HepG2 (cell line): ENCODE results near the gene SPON1. TPM values are rescaled to one million over a fixed set of nuclear protein-coding genes. Genes with fewer than 3 reads are reported as not detected.

Experiments
- CCDC6 ChIP-seq: sonication (generic); formaldehyde crosslinking; IDR thresholded peaks from 2 replicates; pipeline ENCODE4 v1.8.1; 2022; ENCODE audit warnings: mild to moderate bottlenecking, missing genetic modification reagents, moderate library complexity
- FOSL1 ChIP-seq: sonication (generic); formaldehyde crosslinking; IDR thresholded peaks from 2 replicates; pipeline ENCODE4 v1.9.0; 2021; ENCODE audit warnings: missing genetic modification reagents, borderline replicate concordance
- GZF1 ChIP-seq: sonication (generic); formaldehyde crosslinking; IDR thresholded peaks from 2 replicates; pipeline ENCODE4 v1.5.1; 2020; ENCODE audit warnings: mild to moderate bottlenecking, missing genetic modification reagents
- HMG20A ChIP-seq: IDR thresholded peaks from 2 replicates; pipeline ENCODE4 v1.6.1; 2016; ENCODE audit warnings: borderline replicate concordance
- HNF4G ChIP-seq, 2 experiments: sonication (generic) in 1 of 2; formaldehyde crosslinking in 1 of 2; IDR thresholded peaks; 2 replicates each; pipeline versions ENCODE4 v1.4.0 to v1.6.1; 2011 to 2020; ENCODE audit warnings: borderline replicate concordance in 2 of 2, low read depth in 2 of 2, mild to moderate bottlenecking in 2 of 2, low read length in 1 of 2, missing genetic modification reagents in 1 of 2, moderate library complexity in 1 of 2
- NCOR1 ChIP-seq: fragments of 200-600 bp; sonication (generic); IDR thresholded peaks from 2 replicates; pipeline ENCODE4 v1.7.0; 2017; ENCODE audit warnings: antibody characterized with exemption, low read length, borderline replicate concordance
- NR2F2 ChIP-seq: IDR thresholded peaks from 2 replicates; pipeline ENCODE4 v1.6.1; 2012; ENCODE audit warnings: low read depth, inconsistent platforms, borderline replicate concordance
- PLRG1 ChIP-seq: fragments of 450-650 bp; conservative IDR thresholded peaks from 2 replicates; pipeline ENCODE4 v1.6.1; 2016
- RARG ChIP-seq: sonication (generic); formaldehyde crosslinking; IDR thresholded peaks from 2 replicates; pipeline ENCODE4 v1.4.0; 2020; ENCODE audit warnings: low read depth, mild to moderate bottlenecking, missing genetic modification reagents
- SALL1 ChIP-seq: sonication (generic); formaldehyde crosslinking; IDR thresholded peaks from 2 replicates; pipeline ENCODE4 v1.8.0; 2022; ENCODE audit warnings: mild to moderate bottlenecking, missing genetic modification reagents
- SMC3 ChIP-seq: IDR thresholded peaks from 2 replicates; pipeline ENCODE4 v1.6.1; 2011; ENCODE audit warnings: low read length, improper control_type of control experiment
- SNAPC2 ChIP-seq: sonication (generic); formaldehyde crosslinking; IDR thresholded peaks from 2 replicates; pipeline ENCODE4 v1.8.1; 2022; ENCODE audit warnings: mild to moderate bottlenecking, missing genetic modification reagents
- ZFP1 ChIP-seq: IDR thresholded peaks from 2 replicates; pipeline ENCODE4 v1.6.1; 2016
- ZNF597 ChIP-seq: sonication (generic); formaldehyde crosslinking; IDR thresholded peaks from 2 replicates; pipeline ENCODE4 v1.5.0; 2020; ENCODE audit warnings: missing genetic modification reagents
- ZNF761 ChIP-seq: sonication (generic); formaldehyde crosslinking; conservative IDR thresholded peaks from 2 replicates; pipeline ENCODE4 v1.4.0; 2020; ENCODE audit warnings: mild to moderate bottlenecking, missing genetic modification reagents
- polyA plus RNA-seq, 8 experiments: library from polyadenylated mRNA; depleted of rRNA in 3 of 8; stranded (reverse) in 7 of 8; unstranded in 1 of 8; fragments of >200 nt; fragmentation: Illumina TruSeq in 4 of 8; extraction: Trizol in 4 of 8; gene quantifications; 2 replicates each; pipeline versions ENCODE4 v1.2.1 to v1.2.3, GENCODE V29; 2011 to 2016; ENCODE audit warnings: low read depth in 4 of 8, missing spikeins in 1 of 8, mixed read lengths in 1 of 8; ENCODE audit not compliant: insufficient read depth in 1 of 8
- total RNA-seq, 5 experiments: library from RNA; depleted of rRNA; stranded (reverse); fragments of >200 nt; fragmentation: Illumina TruSeq; extraction: Trizol; gene quantifications; 2 replicates each; pipeline ENCODE4 v1.2.3, GENCODE V29; 2016; ENCODE audit warnings: low read depth in 1 of 5
- TF ChIP-seq, protein P1 (sequence below): IDR thresholded peaks from 2 replicates; pipeline ENCODE4 v1.6.1; 2016; ENCODE audit warnings: missing genetic modification reagents, missing compliant biosample characterization
- TF ChIP-seq, protein P2 (sequence below): sonication (generic); formaldehyde crosslinking; IDR thresholded peaks from 2 replicates; pipeline ENCODE4 v1.4.0; 2020; ENCODE audit warnings: low read depth, mild to moderate bottlenecking, missing genetic modification reagents
- TF ChIP-seq, protein P3 (sequence below): sonication (generic); formaldehyde crosslinking; IDR thresholded peaks from 2 replicates; pipeline ENCODE4 v1.4.0; 2020; ENCODE audit warnings: missing genetic modification reagents
- TF ChIP-seq, protein P4 (sequence below): sonication (generic); formaldehyde crosslinking; IDR thresholded peaks from 2 replicates; pipeline ENCODE4 v1.9.0; 2021; ENCODE audit warnings: missing genetic modification reagents, borderline replicate concordance
- TF ChIP-seq, protein P5 (sequence below): sonication (generic); formaldehyde crosslinking; IDR thresholded peaks from 2 replicates; pipeline ENCODE4 v1.4.0; 2020; ENCODE audit warnings: missing genetic modification reagents, mild to moderate bottlenecking, borderline replicate concordance

Gene SPON1
- total and polyA plus RNA-seq, 2 of the 13 experiments (the other 11 are each of a cell fraction or from before 2014, with no cell fraction given), result not detected

DNA sequence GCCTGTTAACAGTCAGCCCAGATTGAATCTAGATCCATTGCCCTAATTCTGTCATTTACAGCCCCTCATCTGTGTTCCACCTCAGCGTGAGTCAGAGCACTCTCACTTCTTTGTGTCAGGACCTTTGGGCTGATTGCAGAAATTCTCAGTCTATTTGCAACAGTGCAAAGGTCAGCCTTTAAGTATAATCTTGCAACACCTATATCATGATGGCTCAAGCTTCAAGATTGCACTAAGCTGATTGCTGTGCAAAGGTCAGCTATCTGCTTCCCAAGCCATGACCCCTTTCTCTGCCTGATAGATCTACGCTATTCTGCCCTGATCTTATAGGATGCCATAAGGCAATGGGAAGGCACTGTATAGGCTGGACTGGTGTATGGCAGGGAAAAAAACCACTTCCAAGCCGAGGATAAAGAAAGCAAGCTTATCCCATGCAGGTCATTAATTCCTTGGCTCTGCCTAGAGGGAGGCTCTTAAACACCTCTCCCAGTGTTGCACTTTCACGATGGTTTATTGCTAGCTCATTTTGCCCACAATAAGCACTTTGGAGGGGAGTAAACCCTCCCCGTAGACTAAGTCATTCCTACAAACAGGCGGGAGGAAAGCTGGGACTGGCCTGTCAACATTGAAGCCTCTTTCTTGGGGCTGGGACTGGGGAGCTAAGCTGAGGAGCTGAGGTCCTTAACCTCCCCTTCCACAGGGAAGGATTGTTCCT, 295.9 kb downstream of the SPON1 start (continued):
- TF ChIP-seq, protein P1, sequence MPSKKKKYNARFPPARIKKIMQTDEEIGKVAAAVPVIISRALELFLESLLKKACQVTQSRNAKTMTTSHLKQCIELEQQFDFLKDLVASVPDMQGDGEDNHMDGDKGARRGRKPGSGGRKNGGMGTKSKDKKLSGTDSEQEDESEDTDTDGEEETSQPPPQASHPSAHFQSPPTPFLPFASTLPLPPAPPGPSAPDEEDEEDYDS, result no peak
- TF ChIP-seq SNAPC2, result no peak
- no peak for TF ChIP-seq ZFP1
- TF ChIP-seq ZNF597 (CRISPR knock-in tag), result no peak
- 0 out of 2 replicates have a peak, but pooled peaks have one; percentile 12 for TF ChIP-seq SMC3
- TF ChIP-seq GZF1, result no peak
- TF ChIP-seq ZNF761 (CRISPR knock-in tag), result no peak
- TF ChIP-seq PLRG1, result no peak
- TF ChIP-seq, protein P2, sequence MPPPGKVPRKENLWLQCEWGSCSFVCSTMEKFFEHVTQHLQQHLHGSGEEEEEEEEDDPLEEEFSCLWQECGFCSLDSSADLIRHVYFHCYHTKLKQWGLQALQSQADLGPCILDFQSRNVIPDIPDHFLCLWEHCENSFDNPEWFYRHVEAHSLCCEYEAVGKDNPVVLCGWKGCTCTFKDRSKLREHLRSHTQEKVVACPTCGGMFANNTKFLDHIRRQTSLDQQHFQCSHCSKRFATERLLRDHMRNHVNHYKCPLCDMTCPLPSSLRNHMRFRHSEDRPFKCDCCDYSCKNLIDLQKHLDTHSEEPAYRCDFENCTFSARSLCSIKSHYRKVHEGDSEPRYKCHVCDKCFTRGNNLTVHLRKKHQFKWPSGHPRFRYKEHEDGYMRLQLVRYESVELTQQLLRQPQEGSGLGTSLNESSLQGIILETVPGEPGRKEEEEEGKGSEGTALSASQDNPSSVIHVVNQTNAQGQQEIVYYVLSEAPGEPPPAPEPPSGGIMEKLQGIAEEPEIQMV (CRISPR knock-in tag), result no peak
- TF ChIP-seq, protein P3, sequence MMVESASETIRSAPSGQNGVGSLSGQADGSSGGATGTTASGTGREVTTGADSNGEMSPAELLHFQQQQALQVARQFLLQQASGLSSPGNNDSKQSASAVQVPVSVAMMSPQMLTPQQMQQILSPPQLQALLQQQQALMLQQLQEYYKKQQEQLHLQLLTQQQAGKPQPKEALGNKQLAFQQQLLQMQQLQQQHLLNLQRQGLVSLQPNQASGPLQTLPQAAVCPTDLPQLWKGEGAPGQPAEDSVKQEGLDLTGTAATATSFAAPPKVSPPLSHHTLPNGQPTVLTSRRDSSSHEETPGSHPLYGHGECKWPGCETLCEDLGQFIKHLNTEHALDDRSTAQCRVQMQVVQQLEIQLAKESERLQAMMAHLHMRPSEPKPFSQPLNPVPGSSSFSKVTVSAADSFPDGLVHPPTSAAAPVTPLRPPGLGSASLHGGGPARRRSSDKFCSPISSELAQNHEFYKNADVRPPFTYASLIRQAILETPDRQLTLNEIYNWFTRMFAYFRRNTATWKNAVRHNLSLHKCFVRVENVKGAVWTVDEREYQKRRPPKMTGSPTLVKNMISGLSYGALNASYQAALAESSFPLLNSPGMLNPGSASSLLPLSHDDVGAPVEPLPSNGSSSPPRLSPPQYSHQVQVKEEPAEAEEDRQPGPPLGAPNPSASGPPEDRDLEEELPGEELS (CRISPR knock-in tag), result no peak
- TF ChIP-seq, protein P4, sequence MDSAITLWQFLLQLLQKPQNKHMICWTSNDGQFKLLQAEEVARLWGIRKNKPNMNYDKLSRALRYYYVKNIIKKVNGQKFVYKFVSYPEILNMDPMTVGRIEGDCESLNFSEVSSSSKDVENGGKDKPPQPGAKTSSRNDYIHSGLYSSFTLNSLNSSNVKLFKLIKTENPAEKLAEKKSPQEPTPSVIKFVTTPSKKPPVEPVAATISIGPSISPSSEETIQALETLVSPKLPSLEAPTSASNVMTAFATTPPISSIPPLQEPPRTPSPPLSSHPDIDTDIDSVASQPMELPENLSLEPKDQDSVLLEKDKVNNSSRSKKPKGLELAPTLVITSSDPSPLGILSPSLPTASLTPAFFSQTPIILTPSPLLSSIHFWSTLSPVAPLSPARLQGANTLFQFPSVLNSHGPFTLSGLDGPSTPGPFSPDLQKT (CRISPR knock-in tag), result no peak
- peak; percentile 88; the same call in 1 of the 2 replicates for TF ChIP-seq NCOR1
- TF ChIP-seq NR2F2, result peak; percentile 54; the same call in 1 of the 2 replicates
- no peak for TF ChIP-seq CCDC6
- TF ChIP-seq, protein P5, sequence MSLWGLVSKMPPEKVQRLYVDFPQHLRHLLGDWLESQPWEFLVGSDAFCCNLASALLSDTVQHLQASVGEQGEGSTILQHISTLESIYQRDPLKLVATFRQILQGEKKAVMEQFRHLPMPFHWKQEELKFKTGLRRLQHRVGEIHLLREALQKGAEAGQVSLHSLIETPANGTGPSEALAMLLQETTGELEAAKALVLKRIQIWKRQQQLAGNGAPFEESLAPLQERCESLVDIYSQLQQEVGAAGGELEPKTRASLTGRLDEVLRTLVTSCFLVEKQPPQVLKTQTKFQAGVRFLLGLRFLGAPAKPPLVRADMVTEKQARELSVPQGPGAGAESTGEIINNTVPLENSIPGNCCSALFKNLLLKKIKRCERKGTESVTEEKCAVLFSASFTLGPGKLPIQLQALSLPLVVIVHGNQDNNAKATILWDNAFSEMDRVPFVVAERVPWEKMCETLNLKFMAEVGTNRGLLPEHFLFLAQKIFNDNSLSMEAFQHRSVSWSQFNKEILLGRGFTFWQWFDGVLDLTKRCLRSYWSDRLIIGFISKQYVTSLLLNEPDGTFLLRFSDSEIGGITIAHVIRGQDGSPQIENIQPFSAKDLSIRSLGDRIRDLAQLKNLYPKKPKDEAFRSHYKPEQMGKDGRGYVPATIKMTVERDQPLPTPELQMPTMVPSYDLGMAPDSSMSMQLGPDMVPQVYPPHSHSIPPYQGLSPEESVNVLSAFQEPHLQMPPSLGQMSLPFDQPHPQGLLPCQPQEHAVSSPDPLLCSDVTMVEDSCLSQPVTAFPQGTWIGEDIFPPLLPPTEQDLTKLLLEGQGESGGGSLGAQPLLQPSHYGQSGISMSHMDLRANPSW (CRISPR knock-in tag), result no peak
- peak; percentile 55; the same call in 1 of the 2 replicates for TF ChIP-seq HMG20A (CRISPR knock-in tag)
- TF ChIP-seq RARG (CRISPR knock-in tag), result no peak
- TF ChIP-seq HNF4G (IDR thresholded peaks at IDR 0.05; ENCODE audit: borderline replicate concordance, low read depth, low read length), result peak; percentile 75
- TF ChIP-seq HNF4G (CRISPR knock-in tag; IDR thresholded peaks at IDR 0.05; ENCODE audit: borderline replicate concordance, low read depth), result peak; percentile 59; the same call in 1 of the 2 replicates
- 0 out of 2 replicates have a peak, but pooled peaks have one; percentile 20 for TF ChIP-seq FOSL1
- peak; percentile 59; the same call in 1 of the 2 replicates for TF ChIP-seq SALL1 (CRISPR knock-in tag)
